ENCODE data around the gene OPA1.

The OPA1 gene

GRCh38 chr3:193655831-193656433, 62.9 kb downstream of the OPA1 start:
- DNase-seq: no peak

DNA sequence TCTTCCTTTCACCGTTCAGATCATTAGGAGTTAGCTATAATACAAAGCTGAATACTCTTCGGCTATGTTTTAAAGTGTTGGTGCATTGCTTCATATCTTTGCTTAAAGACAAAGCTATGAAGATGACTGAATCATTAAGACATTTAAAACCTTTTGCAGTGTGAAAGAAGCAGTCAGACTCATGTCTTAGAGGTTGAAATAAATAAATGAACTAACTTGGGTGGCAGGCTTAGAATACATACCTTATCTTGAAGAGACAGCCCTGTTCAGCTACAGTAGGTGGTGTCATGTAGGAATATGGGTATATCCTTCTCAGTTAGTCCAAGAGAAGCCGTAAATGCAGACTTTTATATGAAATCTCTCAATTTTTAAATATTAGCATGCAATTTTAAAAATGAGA, 63.4 kb downstream of the OPA1 start:
- no peak for DNase-seq

DNA sequence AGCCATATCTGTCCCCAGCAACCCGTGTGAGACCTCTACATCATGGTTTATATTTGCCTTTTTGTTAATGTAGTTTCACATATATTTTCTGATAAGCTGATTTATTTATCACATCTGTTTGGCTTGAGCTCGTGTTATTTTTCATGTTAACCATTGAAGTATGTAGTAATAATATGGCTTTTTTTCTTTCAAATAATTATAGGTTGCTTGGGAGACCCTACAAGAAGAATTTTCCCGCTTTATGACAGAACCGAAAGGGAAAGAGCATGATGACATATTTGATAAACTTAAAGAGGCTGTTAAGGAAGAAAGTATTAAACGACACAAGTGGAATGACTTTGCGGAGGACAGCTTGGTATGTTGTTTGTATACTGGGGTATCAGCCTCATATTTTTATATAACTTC, 63.9 kb downstream of the OPA1 start:
- DNase-seq: no peak

GRCh38 chr3:193660171-193660570, 67.2 kb downstream of the OPA1 start:
- DNase-seq: no peak

- DNase-seq: no peak
Observed at GRCh38 chr3:193660698-193661411, 67.8 kb downstream of the OPA1 start.

- no peak for DNase-seq
Observed at GRCh38 chr3:193662757-193663322, 69.8 kb downstream of the OPA1 start.

GRCh38 chr3:193665370-193665989, 72.5 kb downstream of the OPA1 start:
- no peak for DNase-seq

DNA sequence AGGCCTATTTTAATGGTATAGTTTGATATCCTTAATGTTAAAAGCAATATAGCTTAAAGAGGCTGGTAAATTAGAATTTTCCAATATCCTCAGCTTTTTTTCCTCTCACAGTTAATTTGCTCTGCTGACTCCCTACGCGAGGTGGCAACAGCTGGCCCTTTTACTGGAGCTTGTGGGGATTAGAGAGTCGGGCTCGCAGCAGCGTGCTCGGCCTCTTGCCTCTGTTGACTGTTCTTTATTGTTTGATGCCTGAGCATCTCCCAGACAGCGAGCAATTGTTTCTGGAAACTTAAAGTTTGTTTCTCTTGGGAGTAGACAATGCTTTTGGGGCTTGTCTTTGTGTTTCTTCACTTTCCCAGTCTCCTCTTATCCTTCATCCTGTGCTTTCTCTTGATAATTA, 80.8 kb downstream of the OPA1 start:
- no peak for DNase-seq

DNA sequence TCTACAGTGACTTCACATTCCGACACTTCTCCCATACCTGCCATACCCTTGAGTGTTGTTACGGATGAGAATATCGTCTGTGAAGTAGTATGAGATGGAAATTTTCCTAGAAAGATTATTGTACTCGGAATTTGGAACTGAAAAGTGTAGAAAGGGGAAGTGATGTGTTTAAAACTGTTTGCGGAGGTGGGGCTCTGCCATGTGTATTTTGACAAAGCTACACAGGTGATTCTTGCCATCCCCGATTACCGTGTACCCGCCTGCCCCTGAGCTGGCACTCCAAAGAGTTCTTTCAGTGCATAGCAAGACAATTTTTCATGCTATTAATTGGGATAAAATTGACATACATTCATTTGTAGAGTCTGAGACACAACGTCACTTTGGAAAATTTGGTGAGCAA, 81.7 kb downstream of the OPA1 start:
- DNase-seq: no peak

DNA sequence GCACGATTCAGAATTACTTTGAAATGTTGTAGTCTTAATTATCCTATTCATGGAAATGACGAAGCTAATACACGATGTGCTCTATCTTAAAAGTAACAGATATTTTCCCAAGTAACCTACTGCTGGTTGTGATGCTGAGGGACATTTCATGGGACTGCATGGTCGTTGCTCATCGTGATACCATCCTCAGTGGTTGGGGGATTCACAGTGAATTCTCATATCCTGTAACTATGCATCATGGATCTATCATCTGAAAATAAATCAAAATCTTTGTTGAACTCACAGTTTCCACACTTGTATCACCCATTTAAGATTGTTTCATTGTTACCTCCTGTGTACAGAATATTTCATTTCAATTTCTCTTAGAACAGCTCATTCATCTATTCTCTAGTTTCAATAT, 84.7 kb downstream of the OPA1 start:
- no peak for DNase-seq

DNA sequence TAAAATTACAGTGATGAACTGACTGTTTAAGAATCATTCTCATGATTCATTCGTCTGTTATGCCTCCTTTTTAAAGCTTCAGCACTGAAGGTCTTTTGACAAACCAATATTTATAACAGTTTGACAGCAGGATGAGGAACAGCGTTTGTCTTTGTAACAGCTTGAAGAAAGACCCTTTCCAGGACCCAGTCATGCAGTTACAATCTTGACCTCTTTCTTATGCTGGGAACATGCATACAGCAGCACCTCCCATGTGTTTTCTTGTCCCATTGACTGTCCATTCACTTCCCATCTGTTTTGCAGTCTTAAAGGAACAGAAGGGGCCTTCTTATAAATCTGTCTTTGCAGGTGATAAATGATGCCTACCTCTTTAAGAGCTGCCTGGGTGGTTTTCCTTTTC, 87.2 kb downstream of the OPA1 start:
- no peak for DNase-seq

GRCh38 chr3:193681631-193682030, 88.6 kb downstream of the OPA1 start:
- DNase-seq: no peak

DNA sequence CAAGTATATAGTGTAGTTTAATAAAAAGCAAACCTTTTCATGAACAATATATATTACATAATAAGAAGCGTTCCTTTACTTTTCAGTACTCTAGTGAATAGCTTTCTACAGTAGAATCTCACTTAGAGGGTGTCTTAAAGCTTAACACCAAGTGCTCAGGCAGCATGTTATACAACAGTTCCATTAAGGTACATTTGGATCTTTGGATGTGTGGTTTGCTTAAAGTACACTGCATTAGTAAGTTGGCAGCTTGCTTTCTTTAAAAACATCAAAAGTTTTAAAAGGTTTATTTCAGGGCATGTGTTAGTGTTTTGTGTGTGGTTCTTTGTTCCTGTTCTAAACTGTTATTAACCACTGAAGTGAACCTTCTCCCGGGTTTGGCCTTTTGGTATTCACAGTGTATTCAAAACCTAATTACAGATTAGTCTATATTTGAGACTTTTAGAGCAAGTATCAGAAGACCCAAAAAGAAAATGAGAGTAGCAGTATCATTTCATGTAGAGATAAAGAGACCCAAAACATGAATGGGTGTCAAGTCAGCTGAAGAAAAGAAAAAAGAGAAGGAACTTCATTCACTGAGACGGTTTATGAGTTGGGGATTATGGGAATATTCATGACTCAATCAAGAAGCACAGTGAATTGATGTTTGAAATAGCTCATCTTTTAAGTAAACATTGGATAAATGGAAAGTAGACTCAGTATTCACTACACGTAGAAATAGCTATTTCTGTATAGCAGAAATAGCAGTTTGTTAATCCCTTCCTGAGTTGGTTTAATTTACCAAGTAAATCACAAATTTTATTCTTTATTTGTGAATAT, 93.9 kb downstream of the OPA1 start:
- DNase-seq: no peak

DNA sequence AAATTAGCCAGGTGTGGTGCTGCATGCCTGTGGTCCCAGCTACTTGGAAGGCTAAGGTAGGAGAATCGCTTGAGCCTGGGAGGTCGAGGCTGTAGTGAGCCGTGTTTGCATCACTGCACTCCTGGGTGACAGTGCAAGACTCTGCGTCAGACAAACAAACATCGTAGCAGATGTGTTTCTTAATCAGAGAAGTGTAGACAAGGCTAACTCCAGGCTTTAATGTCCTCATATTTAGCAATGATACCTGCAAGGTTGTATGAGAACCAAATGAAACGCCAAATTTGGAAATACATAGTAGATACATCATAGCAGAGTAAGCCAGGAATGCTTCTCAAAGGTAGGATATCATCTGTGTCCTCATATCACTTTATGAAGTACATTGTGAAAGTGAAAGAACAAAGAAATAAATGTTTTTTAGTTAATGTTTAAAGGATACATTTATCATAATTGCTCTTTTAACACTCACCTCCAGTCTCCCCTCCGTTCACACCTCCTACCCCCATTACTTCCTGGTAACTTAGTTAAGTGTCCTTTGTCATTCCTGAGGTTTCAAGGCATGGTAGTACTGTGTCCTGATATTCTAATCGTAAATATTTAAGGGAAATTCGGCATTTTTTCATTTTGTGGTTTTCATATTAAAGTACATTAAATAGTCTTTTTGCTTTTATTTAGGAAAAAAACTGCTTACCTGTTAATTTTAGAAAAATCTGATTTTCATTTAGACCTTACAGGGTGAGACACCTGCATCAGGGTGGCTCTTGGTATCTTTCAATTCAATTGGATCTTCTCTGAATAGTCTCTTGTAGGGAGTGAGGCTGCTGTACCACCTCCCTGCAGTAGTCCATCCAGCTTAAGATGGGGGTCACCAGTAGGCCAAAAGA, 96.1 kb downstream of the OPA1 start:
- no peak for DNase-seq

DNA sequence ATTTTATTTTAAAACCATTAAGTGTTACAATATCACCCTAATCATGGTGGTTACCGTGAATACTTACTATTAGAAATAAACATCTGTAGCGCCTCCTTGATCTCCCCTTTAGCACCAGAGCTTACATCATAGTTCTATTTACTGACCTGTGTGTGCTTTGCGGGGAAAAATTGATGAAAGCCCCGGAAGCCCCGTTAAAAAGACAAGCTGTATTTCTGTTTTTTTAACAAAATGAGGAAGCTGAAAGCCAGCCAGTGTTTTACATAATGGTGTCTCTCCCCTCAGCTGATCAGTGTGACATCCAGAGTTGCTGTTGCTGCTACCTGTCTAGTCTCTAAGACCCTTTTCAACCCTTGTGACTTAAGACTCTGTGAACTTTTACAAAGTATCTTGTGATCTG, 100.8 kb downstream of the OPA1 start:
- no peak for DNase-seq

DNA sequence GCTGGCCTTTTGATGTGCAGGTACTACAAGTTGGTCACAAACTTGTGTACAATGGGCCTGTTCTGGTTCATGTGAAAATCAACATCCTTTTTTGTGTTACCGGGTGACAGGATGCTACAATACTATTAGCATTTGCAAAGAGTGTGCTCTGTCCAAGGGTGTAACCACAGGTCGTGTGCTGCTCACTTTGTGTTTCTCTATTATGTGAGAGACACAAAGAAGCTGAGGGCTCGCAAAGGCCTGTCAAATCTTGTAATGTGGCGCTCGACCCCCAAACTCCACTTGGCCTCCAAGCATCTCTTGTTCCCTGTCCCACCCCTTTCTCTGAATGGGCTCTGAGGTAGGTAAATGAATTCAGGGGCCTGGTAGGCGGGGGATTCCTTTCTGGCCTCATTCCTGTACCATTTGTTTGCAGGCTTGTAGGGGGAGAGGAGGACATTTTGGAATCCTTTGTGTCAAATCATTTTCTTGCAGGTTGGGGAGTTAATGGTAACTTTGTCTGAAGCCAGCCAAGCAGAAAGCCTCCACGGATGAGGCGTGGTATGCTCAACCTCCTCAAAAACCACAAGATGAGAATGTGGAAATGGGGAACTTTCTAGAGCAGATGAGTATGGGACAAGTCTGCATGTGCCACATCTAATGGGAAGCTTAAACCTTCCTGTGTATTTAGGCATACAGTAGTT, 109.1 kb downstream of the OPA1 start:
- no peak for DNase-seq

DNA sequence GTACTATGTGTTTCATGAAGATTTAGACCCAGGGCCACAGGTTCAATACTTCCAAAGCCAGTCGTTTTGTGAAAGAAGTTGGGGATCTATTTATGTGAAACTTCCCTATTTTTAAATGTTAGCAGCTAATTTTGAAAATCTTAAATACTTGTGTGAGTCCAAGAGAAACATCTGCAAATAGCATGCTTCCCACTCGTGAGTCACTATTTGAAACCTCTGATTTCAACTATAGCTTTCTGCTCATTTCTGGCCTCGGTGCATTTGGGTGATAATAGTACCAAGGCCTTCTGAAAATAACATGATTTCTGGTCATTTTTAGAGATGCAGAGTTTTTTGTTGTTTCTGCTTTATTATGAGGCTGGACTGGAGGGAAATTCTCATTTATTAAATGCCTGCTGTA, 110.0 kb downstream of the OPA1 start:
- DNase-seq: no peak

DNA sequence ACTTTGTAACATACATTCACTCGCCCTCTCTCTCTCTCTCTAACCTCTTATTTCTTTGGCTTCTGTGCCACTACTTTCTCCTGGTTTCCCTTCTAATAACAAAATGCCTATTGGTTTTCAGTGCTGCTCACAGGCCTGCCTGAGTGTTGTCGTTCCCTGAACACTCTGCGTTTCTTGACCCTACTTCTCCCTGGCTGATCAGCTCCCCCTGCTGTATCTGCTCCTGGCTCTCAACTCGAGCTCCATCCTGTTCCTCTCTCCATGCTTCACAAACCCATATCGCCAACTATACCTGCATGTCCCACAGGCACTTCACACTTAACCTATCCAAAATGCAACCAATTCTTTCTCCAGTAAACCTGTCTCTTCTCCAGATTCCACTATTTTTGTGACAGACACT, 111.4 kb downstream of the OPA1 start:
- DNase-seq: no peak

- no peak for DNase-seq
Observed at GRCh38 chr3:193708270-193708669, 115.3 kb downstream of the OPA1 start.

- DNase-seq: no peak
Observed at GRCh38 chr3:193710286-193711165, 117.5 kb downstream of the OPA1 start.

DNA sequence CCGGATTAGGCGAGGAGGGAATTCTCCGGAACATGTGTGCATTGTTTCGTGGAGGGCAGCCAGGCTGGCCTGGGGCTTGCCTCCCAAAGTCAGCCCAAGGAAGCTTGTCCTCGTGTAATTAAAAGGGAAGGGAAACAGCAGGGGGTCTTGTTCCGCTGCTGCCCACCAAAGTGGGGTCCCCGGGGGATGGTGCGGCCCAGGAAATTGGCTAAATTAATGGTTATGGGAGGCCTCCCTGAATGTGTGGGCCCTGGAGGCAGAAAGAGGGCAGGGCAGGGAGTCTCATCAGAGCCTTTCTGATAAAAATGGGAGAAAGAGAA, 118.1 kb downstream of the OPA1 start:
- DNase-seq: no peak

Data from activated effector memory CD4-positive, alpha-beta T cell treated with Interleukin-2 at 50 U/mL for 16 hours (primary cell).